ENCODE data around the gene TIMELESS.
"Not testable (repeated sequence)": the region's sequence is repeated elsewhere in the genome, so short reads cannot be mapped to it uniquely, and the experiment has no call there.

The TIMELESS gene

GRCh38 chr12:56401125-56401524, 48.1 kb downstream of the TIMELESS start:
- not testable (repeated sequence) for DNase-seq

GRCh38 chr12:56399466-56399865, 49.8 kb downstream of the TIMELESS start:
- DNase-seq = not testable (repeated sequence)

- no peak for DNase-seq
Observed at GRCh38 chr12:56398324-56398723, 50.9 kb downstream of the TIMELESS start.

GRCh38 chr12:56392331-56392730, 56.9 kb downstream of the TIMELESS start:
- DNase-seq = no peak

GRCh38 chr12:56391721-56392120, 57.5 kb downstream of the TIMELESS start:
- no peak for DNase-seq

- no peak for DNase-seq
Observed at GRCh38 chr12:56389412-56389811, 59.8 kb downstream of the TIMELESS start.

GRCh38 chr12:56387152-56387736, 62.0 kb downstream of the TIMELESS start:
- DNase-seq = no peak

GRCh38 chr12:56385873-56386272, 63.4 kb downstream of the TIMELESS start:
- DNase-seq = no peak

GRCh38 chr12:56382611-56383010, 66.6 kb downstream of the TIMELESS start:
- no peak for DNase-seq

- no peak for DNase-seq
Observed at GRCh38 chr12:56377989-56378316, 71.3 kb downstream of the TIMELESS start.

GRCh38 chr12:56377310-56377988, 71.8 kb downstream of the TIMELESS start:
- peak; percentile 18 for DNase-seq

- DNase-seq = no peak
Observed at GRCh38 chr12:56375598-56376434, 73.4 kb downstream of the TIMELESS start.

GRCh38 chr12:56374726-56375597, 74.3 kb downstream of the TIMELESS start:
- no peak for DNase-seq

- no peak for DNase-seq
Observed at GRCh38 chr12:56373515-56373914, 75.7 kb downstream of the TIMELESS start.

- DNase-seq = no peak
Observed at GRCh38 chr12:56366948-56367347, 82.3 kb downstream of the TIMELESS start.

Measured in activated CD4-positive, alpha-beta T cell treated with anti-CD3 and anti-CD28 coated beads for 48 hours (primary cell).